ENCODE results near the gene PLTP. TPM values are rescaled to one million over a fixed set of nuclear protein-coding genes. Genes with fewer than 3 reads are reported as not detected.

PLTP gene
- total and polyA plus RNA-seq, 2 donors (not counting 3 experiments of a cell fraction or from before 2014, with no cell fraction given) = 62.1 to 118 TPM

DNA sequence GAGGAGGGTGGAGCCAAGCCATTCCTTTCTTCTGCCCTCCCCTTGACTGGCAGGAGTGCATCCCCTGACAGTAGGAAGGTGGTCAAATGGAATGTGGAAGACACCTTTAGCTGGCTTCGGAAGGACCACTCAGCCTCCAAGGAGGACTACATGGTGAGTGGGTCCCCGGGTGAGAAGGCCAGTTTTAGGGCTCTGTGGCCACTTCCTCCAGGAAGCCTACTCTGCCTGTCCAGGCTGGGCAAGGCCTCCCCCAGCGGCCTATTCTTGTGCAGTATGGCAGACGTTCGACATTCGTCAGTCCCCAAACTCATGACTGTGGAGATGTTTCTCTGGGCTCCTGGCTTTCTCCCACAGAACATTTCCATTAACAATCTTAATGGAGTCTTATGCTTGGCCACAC, 31.7 kb upstream of the PLTP start:
- Histone ChIP-seq H3K79me2 (ENCODE audit: control insufficient read depth, insufficient read depth, low read length) (no peaks in the 10 kb centered on the region), H3K36me3 (ENCODE audit: control insufficient read depth in 2 of 2, extremely low read depth in 1 of 2, insufficient read depth in 2 of 2, low read length in 2 of 2) (peaks cover 16 to 78% of the 10 kb centered on the region in 2 experiments), H3K4me1 (ENCODE audit: control insufficient read depth, extremely low read depth, insufficient read depth, low read length) (no peaks in the 10 kb centered on the region), H2AFZ (ENCODE audit: low read depth, low read length) (no peak overlapping the region), H3K27ac (ENCODE audit: insufficient read depth, low read depth, low read length) (no peak overlapping the region), H3K9me3 (replicated peaks; ENCODE audit: control insufficient read depth, insufficient read depth, low read length) (no peaks in the 10 kb centered on the region), H3K9ac (replicated peaks; ENCODE audit: extremely low read depth, insufficient read depth, low read length) (no peak overlapping the region), H4K20me1 (replicated peaks; ENCODE audit: control insufficient read depth, extremely low read depth, insufficient read depth, low read length) (no peaks in the 10 kb centered on the region), H3K4me2 (ENCODE audit: insufficient read depth, low read length) (no peak overlapping the region), H3K27me3 (ENCODE audit: control insufficient read depth in 2 of 2, insufficient read depth in 2 of 2, low read length in 2 of 2) (no peaks in the 10 kb centered on the region), H3K9me1 (replicated peaks; ENCODE audit: control insufficient read depth, extremely low read depth, insufficient read depth, low read length) (no peaks in the 10 kb centered on the region), H3K4me3 (replicated peaks in 1 of 3; ENCODE audit: insufficient read depth in 1 of 3, low read depth in 1 of 3, low read length in 3 of 3) (no peak overlapping the region)
- intact Hi-C loops (cut with micrococcal nuclease) = no loop called here
- ChIA-PET CTCF (interaction anchor here (0.7 to 2.2 kb wide), 3 partner anchors 9 to 26 kb away, joined by 3 to 14 read pairs (median 4); no protein-coding TSS in a partner anchor), POLR2A (no interaction called here)
- DNase-seq (ENCODE audit: low read depth, low spot score) (no peak), FAIRE-seq (no peak)
- TF ChIP-seq EZH2 (IDR thresholded peaks at IDR 0.05; ENCODE audit: borderline replicate concordance, low read depth, low read length, severe bottlenecking) (no peak), JUN (IDR thresholded peaks at IDR 0.05; ENCODE audit: borderline replicate concordance, insufficient read depth, insufficient read length, low read depth) (no peak), FOS (IDR thresholded peaks at IDR 0.05; ENCODE audit: borderline replicate concordance, insufficient read depth, low read length) (no peak), GATA2 (IDR thresholded peaks at IDR 0.05; ENCODE audit: insufficient read depth, insufficient read length, low read depth, low read length) (no peak), MYC (IDR thresholded peaks at IDR 0.05; ENCODE audit: low read depth, low read length) (no peak), POLR2AphosphoS5 (IDR thresholded peaks at IDR 0.05; ENCODE audit: insufficient read depth, low read depth, low read length) (no peak), POLR2A (IDR thresholded peaks at IDR 0.05; ENCODE audit: low read depth, low read length) (no peak)
- TF ChIP-seq, protein P1, sequence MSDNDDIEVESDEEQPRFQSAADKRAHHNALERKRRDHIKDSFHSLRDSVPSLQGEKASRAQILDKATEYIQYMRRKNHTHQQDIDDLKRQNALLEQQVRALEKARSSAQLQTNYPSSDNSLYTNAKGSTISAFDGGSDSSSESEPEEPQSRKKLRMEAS (IDR thresholded peaks at IDR 0.05; ENCODE audit: insufficient read depth, insufficient read length) = no peak
- TF ChIP-seq, protein P2, sequence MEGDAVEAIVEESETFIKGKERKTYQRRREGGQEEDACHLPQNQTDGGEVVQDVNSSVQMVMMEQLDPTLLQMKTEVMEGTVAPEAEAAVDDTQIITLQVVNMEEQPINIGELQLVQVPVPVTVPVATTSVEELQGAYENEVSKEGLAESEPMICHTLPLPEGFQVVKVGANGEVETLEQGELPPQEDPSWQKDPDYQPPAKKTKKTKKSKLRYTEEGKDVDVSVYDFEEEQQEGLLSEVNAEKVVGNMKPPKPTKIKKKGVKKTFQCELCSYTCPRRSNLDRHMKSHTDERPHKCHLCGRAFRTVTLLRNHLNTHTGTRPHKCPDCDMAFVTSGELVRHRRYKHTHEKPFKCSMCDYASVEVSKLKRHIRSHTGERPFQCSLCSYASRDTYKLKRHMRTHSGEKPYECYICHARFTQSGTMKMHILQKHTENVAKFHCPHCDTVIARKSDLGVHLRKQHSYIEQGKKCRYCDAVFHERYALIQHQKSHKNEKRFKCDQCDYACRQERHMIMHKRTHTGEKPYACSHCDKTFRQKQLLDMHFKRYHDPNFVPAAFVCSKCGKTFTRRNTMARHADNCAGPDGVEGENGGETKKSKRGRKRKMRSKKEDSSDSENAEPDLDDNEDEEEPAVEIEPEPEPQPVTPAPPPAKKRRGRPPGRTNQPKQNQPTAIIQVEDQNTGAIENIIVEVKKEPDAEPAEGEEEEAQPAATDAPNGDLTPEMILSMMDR (IDR thresholded peaks at IDR 0.05; ENCODE audit: extremely low read depth in 1 of 2, insufficient read depth in 1 of 2, low read depth in 1 of 2, low read length in 2 of 2) = no peak
- no TSS peak for BruUV-seq (replicated peaks)
- dilution Hi-C loops (cut with MboI; ENCODE audit: extremely low pct_ligation_motif_present, low sequenced_read_pairs) = no loop called here
